SU-DHL-6 (cell line): Measurements from ENCODE around the gene OSM.

Source experiments
- CTCF ChIP-seq: fragments of 200-600 bp; sonication (generic); IDR thresholded peaks from one replicate; pipeline ENCODE4 v1.5.1; 2017; ENCODE audit warnings: antibody characterized with exemption, mild to moderate bottlenecking, low read length, moderate library complexity; ENCODE audit not compliant: insufficient read depth, poor library complexity, severe bottlenecking
- EZH2phosphoT487 ChIP-seq: fragments of 200-600 bp; sonication (generic), shearing (Covaris generic); conservative IDR thresholded peaks from 2 replicates; pipeline ENCODE4 v1.6.1; 2018; ENCODE audit warnings: mild to moderate bottlenecking, antibody characterized with exemption, low read length, moderate library complexity, mixed read lengths

DNA sequence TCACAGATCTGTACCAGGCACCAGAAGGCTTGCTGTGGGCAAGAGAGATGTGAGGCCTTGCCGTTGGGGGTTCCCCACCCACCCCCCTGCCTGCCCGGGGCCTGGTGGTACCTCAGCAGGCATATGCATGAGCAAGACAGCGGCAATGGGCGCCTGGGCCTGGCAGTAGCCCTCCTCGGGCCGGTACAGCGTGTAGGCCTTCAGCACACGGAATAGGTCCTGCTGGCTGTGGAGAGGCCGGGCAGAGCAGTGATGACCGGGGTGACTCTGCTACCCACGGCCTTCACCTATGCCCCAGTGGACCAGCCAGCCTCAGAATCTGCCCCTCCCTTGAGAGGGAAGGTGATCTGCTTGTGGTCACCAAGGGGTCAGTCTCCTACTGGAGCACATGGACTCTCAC lies 28.2 kb upstream of the OSM start:
- TF ChIP-seq CTCF (no peak), EZH2phosphoT487 (no peak)
